Dedifferentiated amniotic fluid mesenchymal stem cell (primary cell): Measurements from ENCODE around the gene ARMC7.
A peak's percentile ranks its signal among the peaks of the same experiment; 100 is the strongest.
"Not testable (repeated sequence)": the region's sequence is repeated elsewhere in the genome, so short reads cannot be mapped to it uniquely, and the experiment has no call there.

Experiments
- DNase-seq: peaks from one replicate; pipeline ENCODE4 v3.0.0-alpha.2; 2016; ENCODE audit errors: extremely low spot score

ARMC7 gene

DNA sequence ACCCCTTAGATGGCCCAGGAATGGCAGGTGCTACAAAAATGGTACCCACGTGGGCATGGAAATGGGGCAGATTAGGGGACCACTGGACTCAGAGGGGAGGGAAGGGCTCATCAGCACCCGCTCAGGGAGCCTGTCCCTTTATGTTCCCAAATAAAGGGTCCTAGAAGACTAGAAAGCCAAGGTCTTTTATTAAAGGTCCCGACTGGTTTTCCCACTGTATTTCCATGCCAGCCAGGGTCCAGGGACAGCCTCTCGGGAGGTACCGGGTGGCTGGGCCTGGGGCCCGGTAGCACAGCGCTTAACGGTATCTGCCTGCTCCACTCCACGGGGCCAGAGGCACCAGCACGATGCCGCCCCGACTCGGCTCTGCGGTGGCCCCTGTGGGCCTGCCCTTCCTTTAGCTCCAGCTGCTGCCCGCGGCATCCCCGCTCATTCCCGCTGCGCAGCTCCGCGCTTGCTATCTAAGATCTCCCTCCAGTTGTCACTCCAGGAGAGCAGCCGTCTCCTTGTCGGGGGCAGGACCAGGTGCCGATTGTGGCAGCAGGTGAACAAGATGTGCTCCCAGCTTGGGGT lies 20.4 kb downstream of the ARMC7 start:
- DNase-seq, result no peak

DNA sequence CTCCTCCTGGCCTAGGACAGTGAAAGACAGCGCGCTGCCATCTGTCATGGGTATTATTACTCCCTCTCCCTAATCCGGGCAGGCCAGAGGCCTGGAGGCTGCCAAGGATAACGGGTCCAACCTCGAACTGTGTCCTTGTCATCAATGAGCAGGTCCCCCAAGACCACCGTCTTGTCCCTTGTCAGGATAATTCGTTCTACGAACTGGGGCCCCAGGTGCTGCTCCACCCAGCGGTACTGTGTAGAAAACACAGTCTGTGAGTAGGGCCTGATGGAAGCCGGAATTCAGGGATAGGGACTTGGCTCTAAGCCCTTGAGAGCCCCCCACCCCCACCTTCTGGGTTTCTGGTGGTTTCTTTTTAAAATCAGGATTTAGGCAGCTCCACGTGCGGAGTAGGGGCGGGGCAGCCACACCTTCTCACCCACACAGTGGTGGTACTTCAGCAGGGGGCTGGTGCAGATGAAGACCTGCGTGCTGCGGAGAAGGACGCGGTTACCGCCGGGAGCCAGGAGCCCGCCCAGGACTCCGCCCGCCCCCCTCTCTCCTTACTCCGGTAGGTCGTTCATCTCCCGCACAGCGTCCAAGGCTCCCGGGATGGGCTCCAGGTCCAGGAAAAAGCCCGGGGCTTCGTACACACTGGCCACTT lies 21.0 kb downstream of the ARMC7 start:
- DNase-seq, result peak; percentile 27

DNA sequence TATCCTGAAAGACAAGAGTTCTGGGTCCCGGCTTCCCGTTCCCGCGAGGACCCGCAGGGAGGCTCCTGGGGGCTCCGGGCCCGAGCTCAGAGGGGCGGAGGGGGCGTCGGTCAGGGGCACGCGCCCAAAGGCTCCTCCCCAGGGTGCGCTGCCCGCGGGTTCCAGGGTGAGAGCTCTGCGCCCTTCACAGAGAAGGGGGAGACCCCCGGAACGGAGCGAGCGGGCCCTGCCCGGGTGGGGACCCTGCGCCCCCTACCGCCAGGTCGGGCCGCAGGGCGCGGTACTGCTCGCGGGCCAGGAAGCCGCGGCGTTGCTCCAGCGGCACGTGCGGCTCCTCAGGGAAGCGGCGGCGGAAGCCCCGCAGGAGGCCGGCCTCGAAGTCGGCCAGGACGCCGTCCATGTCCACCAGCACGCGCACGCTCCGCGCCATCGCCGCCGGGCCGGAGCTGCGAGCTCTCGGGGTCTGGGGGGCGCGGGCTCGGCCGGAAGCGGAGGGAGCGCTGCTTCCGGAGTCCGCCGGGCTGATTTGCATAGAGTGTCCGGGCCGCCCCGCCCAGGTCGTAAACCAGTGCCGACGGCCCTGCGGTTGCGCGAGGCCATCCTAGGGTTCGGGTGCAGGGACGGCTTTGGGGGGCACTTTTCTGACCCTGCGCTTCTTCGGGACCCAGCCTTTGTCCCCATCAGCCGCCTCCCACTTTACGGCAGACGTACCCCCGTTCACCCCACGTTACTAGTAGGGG lies 21.7 kb downstream of the ARMC7 start, which contains the start of gene NT5C:
TSS of gene NT5C (minus strand) at position 465 of the 740 bp plus-strand sequence. CDS start at position 430, 35 bp downstream.
- DNase-seq, result peak; percentile 58

DNA sequence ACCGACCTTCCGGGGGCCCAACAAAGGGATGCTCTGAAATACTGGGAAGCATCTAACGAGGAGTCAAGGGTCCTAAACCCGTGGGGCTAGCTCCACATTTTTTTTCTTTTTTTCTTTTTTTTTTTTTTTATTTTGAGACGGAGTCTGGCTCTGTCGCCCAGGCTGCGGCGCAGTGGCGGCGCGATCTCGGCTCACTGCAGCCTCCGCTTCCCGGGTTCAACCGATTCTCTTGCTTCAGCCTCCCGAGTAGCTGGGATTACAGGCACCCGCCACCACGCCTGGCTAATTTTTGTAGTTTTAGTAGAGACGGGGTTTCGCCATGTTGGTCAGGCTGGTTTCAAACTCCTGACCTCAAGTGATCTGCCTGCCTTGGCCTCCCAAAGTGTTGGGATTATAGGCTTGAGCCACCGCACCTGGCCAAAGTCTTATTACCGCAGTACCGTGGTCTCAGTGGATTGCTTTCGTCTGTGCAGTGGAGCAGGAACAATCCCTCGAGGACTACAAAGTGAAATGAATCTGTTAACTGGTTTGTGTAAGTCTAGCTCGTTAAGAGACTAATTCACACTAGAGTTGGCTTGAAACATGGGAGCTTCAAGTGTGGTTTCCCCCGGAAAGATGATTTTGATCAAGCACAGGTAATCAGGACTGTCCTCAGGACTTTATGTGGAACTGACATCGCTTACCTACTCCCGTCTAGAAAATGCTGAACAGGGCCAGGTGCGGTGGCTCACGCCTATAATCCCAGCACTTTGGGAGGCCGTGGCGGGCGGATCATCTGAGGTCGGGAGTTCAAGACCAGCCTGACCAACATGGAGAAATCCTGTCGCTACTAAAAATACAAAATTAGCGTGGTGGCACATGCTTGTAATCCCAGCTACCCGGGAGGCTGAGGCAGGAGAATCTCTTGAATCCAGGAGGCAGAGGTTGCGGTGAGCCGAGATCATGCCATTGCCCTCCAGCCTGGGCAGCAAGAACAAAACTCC lies 22.5 kb downstream of the ARMC7 start:
- DNase-seq, result not testable (repeated sequence)

DNA sequence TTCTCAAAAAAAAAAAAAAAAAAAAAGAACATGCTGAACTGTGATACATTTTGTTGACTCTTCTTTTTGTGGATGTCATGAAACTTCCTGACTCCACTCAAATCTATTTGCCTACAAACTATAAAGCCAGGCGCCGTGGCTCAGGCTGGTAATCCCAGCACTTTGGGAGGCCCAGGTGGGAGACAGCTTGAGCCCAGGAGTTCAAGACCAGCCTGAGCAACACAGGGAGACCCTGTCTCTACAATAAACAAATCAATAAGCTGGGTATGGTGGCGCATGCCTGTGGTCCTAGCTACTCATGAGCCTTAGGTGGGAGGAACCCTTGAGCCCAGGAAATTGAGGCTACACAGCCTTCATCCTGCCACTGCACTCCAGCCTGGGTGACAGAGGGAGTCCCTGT lies 23.2 kb downstream of the ARMC7 start:
- no peak for DNase-seq

DNA sequence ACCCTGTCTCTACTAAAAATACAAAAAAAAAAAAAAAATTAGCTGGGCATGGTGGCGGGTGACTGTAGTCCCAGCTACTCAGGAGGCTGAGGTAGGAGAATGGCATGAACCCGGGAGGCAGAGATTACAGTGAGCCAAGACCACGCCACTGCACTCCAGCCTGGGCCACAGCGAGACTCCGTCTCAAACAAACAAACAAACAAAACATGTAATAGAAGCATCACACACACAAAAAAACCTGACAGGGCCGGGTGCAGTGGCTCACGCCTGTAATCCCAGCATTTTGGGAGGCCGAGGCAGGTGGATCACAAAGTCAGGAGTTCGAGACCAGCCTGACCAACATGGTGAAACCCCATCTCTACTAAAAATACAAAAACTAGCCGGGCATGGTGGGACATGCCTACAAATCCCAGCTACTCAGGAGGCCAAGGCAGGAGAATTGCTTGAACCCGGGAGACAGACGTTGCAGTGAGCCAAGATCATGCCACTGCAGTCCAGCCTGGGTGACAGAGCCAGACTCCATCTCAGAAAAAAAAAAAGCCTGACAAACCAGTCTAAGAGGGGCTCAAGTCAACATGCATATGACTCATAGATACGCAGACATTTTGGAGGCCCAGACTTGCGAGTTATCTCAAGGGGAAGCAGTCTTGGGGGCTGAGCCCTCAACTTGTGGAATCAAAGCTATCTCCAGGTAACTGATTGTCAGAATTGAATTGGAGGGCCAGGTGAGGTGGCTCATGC lies 24.0 kb downstream of the ARMC7 start:
- DNase-seq, result not testable (repeated sequence)

DNA sequence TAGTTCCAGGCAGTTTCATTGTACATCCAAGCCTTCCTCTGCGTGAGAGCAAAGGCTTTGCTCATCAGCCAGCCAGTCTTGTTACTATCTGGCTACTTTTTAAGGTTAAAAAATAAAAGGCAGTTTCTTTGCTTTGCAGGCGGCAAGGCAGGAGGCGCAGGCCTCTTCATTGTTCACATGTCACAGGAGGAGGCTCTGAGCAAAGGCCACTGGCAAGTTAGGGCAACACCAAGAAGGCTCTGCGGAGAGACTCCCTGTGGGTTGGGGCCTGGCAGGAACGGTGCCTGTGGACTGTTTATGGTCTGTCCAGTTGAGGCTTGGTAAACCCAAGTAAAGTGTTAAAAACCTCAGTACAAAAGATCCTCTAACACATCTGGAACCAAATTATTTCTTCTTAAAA lies 25.7 kb downstream of the ARMC7 start:
- DNase-seq, result no peak

DNA sequence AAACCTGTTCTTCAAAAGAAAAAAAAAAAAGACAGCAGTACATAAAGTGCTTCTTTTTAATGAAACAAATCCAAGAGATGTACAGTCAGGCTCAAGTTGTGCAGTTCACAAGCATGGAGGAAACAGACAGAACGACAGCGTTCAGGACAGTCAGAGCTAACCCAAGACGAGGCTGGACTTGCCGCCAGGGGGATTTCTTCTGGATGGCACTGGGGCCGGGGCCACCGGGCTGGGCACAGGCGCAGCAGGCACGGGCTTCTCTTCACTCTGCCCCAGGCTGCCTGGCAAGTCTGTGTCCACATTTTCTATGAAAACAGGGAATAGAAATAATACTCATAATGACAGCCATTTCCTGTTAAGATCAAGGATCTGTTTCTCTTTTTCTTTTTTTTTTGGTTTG lies 26.2 kb downstream of the ARMC7 start:
- no peak for DNase-seq

DNA sequence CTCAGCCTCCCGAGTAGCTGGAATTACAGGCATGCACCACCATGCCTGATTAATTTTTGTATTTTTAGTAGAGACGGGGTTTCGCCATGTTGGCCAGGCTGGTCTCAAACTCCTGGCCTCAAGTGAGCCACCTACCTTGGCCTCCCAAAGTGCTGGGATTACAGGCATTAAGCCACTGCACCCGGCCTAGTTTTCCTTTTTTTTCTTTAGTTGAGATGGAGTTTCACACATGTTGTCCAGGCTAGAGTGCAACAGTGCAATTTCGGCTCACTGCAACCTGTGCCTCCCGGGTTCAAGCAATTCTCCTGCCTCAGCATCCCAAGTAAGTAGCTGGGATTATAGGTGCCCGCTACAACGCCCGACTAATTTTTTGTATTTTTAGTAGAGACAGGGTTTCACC lies 28.0 kb downstream of the ARMC7 start:
- DNase-seq, result not testable (repeated sequence)

DNA sequence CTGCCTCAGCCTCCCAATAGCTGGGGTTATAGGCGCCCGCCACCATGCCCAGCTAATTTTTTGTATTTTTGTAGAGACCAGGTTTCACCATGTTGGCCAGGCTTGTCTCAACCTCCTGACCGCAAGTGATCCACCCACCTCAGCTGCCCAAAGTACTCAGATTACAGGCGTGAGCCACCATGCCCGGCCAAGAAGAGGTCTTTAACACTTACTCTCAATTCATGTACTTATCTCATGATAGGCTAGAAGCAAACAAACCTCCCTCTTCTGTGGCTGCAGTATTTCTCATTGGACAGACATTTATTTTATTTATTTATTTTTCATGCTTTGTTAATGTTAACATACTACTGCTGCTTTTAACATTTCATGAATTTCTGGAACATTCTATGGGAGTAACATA lies 28.8 kb downstream of the ARMC7 start:
- DNase-seq, result no peak

DNA sequence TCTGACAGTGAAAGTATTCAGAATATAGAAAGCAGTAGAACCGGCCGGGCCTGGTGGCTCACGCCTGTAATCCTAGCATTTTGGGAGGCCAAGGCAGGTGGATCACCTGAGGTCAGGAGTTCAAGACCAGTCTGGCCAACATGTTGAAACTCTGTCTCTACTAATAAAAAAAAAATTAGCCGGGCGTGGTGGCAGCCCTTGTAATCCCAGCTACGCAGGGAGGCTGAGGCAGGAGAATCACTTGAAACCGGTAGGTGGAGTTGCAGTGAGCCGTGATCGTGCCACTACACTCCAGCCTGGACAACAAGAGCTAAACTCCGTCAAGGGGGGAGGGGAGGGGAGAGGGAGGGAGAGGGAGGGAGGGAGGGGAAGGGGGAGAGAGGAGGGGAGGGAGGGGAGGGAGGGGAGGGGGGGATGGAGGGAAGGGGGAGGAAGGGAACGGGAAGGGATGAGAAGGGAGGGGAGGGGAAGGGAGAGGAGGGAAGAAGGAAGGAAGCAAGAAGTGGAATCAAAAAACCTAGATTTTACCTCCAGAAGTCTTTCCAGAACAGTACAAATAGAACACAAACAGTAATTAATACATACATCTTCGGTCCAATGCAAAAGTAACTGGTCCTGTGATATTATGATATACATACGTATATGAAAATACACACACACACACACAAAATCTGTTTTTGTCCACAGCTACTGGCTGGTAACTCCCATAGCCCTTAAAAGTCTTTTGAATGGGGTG lies 32.6 kb downstream of the ARMC7 start:
- DNase-seq, result no peak

DNA sequence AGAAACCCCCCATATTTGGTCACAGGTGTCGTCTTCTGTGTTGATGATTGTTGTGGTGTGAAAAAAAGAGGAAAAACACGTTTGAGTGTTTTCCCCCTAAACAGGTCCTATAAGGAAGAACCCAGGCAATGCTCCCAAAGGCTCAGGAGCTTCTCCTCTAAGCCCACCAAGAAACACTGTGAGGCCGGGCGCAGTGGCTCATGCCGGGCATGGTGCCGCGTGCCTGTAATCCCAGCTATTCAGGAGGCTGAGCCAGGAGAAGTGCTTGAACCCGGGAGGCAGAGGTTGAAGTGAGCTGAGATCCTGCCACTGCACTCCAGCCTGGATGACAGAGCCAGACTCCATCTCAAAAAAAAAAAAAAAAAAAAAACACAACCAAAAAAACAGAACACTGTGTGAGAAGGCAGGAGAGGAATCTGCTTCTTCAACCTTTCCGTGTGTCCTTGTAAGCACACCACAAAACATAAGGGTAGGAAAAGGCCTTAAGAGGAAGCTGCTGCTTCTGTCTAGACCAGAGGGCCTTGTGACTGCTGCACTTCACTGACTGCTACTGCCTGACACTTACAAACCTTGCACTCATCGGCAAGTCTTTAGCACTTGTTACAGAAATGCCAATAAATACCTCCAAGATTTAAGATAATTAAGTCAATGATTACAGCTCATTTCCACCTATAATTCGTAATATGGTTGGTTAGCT lies 35.2 kb downstream of the ARMC7 start:
- DNase-seq, result no peak

DNA sequence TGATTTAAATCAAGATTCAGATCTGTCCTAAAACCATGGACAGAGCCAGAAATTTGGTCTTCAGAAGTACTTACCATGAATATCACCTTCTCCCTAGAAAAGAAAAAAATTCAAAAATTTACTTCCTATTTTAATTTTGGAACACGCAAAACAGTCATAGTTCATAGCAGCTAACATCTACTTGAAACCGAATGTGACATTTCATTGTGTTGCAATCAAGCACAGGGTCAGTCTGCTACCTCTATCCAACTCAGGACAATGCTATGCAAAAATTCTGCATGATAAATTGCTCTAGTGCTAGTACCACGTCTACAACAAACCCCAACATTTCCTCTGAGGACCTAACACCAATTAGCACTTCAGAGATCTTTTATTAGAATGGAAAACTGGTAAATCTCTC lies 36.8 kb downstream of the ARMC7 start:
- DNase-seq, result no peak

DNA sequence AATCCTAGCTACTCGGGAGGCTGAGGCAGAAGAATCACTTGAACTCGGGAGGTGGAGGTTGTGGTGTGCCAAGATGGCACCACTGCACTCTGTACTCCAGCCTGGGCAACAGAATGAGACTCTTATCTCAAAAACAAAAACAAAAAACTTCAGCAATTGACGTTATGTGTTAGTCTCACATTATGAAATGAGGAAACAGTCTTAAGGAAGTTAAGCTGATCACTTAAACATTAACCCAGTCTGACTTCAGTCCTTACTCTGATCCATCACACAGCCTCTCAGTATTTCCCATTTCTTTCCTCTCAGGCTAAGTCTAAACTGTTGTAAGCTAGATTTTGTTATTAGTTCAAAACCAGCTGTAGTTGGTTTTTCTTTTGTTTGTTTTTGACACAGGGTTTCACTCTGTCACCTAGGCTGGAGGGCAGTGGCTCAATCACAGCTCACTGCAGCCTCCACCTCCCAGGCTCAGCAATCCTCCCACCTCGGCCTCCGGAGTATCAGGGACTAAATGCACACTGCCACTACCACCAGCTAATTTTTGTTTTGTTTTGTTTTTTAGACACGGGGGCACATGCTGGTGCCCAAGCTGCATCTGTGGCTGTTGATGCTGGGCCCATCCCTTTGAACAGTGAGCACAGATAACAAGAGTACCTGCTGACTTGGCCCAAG lies 38.2 kb downstream of the ARMC7 start:
- DNase-seq, result no peak

DNA sequence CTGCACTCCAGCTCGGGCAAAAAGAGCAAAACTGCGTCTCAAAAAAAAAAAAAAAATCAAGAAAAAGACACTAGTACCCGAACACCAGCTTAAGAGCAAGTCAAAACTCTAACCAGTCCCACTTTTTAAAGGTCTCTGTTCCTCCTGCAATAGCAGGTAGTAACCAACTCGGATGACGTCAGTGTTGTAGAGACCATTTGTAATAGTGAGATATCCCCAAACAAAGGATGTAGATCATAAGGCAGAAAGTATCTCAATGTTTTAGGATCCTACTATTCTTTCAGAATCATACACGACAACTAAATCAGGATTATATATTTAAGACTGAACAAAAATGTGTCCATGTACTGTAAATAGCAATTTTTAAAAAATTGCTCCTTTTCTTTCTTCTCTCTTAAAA lies 42.2 kb downstream of the ARMC7 start:
- DNase-seq, result no peak

DNA sequence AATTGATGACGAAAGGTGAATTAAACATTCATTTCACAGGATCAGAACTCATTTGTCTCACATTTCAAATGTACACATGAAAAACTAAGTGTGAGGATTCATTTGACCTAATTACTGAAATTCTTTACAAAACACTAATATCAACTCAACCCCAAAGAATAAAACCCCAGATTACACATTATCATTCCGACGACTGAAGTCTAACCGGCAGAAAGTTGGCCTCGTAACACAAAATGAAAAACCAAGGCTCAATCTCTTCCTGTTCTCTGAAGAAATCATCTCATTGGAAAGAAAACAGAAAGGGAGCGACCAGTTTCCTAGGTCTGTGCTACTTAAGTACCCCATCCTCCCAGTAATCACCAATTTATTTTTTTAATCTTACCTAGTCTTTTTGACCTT lies 42.8 kb downstream of the ARMC7 start:
- DNase-seq, result no peak

DNA sequence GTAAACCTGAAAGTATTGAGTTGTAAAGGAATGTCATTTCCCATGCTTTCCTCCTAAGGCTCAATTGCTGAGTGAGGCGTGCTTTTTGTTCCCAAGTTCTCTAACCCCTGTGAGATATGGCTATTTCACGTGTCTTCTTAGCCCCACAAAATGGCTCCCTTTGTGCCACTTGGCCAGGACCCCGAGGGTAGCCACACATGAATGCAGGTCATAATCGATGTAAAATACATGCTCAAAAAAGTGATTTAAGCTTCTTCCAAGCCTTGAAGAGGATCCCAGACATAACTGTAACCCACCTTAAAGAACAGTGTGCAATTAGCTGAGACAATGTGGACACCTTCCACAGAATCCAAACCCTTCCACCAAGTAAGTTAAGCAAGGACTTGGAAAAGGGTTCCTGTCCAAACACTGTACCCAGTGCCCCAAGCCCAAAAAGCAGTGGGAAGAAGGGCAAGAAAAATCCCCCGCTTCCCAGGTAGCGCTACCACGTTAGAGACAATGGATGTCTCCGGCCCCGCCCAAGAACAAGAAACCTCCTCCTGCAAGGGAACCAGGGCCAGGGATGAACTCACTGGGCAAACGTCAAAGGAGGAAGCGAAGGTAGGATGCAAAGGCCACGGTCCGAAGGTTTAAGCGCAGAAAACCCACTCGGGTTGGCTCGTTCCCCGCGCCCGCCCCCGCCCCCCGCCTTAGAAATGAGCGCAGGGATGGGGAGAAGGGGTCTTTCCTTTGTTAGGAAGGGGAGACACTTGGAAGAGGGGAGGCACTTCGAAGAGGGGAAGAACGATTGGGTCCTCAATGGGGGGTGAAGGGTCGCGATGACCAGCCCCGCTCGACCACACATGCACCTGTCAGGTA lies 43.4 kb downstream of the ARMC7 start:
- DNase-seq, result no peak

DNA sequence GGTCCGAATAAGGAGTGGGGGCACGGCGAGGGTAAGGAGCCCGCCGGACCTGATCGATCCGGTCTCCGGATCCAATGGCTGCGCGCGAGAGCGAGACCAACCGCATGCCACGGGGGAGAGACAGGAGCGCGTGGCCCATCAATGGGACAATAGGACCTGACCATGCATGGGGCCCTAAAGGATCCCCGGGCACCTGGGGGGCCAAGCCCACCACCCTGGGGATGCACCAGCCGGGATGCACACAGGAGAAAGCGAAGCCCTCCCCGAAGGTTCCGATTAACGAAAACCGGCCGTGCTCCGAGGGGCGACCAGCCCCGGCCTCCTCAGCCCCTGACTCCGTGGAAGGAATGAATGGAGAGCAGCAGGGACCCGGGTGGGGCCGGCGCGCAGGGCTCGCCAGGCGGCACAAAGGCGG lies 44.0 kb downstream of the ARMC7 start:
- no peak for DNase-seq
